ENCODE results near the gene PDE4D.
"Not testable (repeated sequence)": the region's sequence is repeated elsewhere in the genome, so short reads cannot be mapped to it uniquely, and the experiment has no call there.

DNA sequence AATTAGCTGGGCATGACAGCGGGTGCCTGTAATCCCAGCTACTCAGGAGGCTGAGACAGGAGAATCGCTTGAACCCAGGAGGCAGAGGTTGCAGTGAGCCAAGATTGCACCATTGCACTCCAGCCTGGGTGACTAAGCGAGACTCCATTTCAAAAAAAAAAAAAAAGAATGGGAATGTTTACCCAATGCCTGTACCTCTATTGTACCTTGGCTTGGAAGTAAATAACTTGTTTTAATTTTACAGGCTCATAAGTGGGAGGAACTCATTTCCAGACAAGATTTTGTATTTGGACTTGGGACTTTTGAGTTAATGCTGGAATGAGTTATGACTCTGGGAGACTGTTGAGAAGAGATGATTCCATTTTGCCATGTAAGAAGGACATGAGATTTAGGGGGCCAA lies 484.5 kb downstream of the PDE4D start:
- TF ChIP-seq NFIC (IDR thresholded peaks at IDR 0.05; ENCODE audit: low read depth, low read length); SPI1 (IDR thresholded peaks at IDR 0.05; ENCODE audit: borderline replicate concordance, insufficient read depth, low read depth, low read length): not testable (repeated sequence)
- TF ChIP-seq, protein P1, sequence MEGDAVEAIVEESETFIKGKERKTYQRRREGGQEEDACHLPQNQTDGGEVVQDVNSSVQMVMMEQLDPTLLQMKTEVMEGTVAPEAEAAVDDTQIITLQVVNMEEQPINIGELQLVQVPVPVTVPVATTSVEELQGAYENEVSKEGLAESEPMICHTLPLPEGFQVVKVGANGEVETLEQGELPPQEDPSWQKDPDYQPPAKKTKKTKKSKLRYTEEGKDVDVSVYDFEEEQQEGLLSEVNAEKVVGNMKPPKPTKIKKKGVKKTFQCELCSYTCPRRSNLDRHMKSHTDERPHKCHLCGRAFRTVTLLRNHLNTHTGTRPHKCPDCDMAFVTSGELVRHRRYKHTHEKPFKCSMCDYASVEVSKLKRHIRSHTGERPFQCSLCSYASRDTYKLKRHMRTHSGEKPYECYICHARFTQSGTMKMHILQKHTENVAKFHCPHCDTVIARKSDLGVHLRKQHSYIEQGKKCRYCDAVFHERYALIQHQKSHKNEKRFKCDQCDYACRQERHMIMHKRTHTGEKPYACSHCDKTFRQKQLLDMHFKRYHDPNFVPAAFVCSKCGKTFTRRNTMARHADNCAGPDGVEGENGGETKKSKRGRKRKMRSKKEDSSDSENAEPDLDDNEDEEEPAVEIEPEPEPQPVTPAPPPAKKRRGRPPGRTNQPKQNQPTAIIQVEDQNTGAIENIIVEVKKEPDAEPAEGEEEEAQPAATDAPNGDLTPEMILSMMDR (IDR thresholded peaks at IDR 0.05 in 2 of 3, conservative IDR thresholded peaks at IDR 0.05 in 1 of 3; ENCODE audit: control insufficient read depth in 2 of 3, extremely low read depth in 1 of 3, insufficient read depth in 1 of 3, low read depth in 3 of 3, low read length in 3 of 3), result not testable (repeated sequence)

All from GM12878 (cell line).